Neural progenitor cell (in vitro differentiated cells): ENCODE measurements around the gene PGAP6. TPM values are rescaled to one million over a fixed set of nuclear protein-coding genes. Genes with fewer than 3 reads are reported as not detected.

Experiments used
- DNase-seq: peaks from one replicate; pipeline ENCODE4 v3.0.0-alpha.2; 2016; ENCODE audit warnings: low spot score
- H2AFZ ChIP-seq: fragments of 200-600 bp; sonication (generic); replicated peaks from 2 replicates; pipeline ENCODE4 v1.6.1; 2016; ENCODE audit warnings: antibody characterized with exemption
- H3F3A ChIP-seq: fragments of 200-600 bp; sonication (generic); 2 replicates; pipeline ENCODE4 v1.6.1; 2016; ENCODE audit warnings: antibody characterized with exemption, low read depth
- H3K27ac ChIP-seq: fragments of 200-600 bp; sonication (generic); 2 replicates; pipeline ENCODE4 v1.5.1; 2016; ENCODE audit warnings: mild to moderate bottlenecking
- H3K27me3 ChIP-seq: fragments of 200-600 bp; sonication (generic); 2 replicates; pipeline ENCODE4 v1.6.1; 2016; ENCODE audit warnings: mild to moderate bottlenecking, moderate library complexity
- H3K36me3 ChIP-seq: fragments of 200-600 bp; sonication (generic); 2 replicates; pipeline ENCODE4 v1.5.1; 2016
- H3K4me1 ChIP-seq: fragments of 200-600 bp; sonication (generic); 2 replicates; pipeline ENCODE4 v1.6.1; 2016; ENCODE audit warnings: mixed run types
- H3K4me2 ChIP-seq: fragments of 200-600 bp; sonication (generic); 2 replicates; pipeline ENCODE4 v1.6.1; 2016
- H3K4me3 ChIP-seq: fragments of 200-600 bp; sonication (generic); 2 replicates; pipeline ENCODE4 v1.5.1; 2016
- H3K79me2 ChIP-seq: fragments of 200-600 bp; sonication (generic); 2 replicates; pipeline ENCODE4 v1.6.1; 2016; ENCODE audit warnings: low read depth
- H3K9ac ChIP-seq: fragments of 200-600 bp; sonication (generic); 2 replicates; pipeline ENCODE4 v1.6.1; 2016
- H3K9me3 ChIP-seq: fragments of 200-600 bp; sonication (generic); 2 replicates; pipeline ENCODE4 v1.5.1; 2016; ENCODE audit warnings: low read depth
- H4K20me1 ChIP-seq: fragments of 200-600 bp; sonication (generic); 2 replicates; pipeline ENCODE4 v1.6.1; 2016; ENCODE audit warnings: low read depth
- H3K27ac Mint-ChIP-seq: 3 replicates; pipeline ENCODE4 v1.8.0; 2021; ENCODE audit warnings: mixed read lengths
- H3K27me3 Mint-ChIP-seq: 2 replicates; pipeline ENCODE4 v1.8.0; 2022; ENCODE audit warnings: low read depth, mild to moderate bottlenecking, inconsistent platforms, moderate library complexity, mixed read lengths; ENCODE audit not compliant: insufficient read depth
- H3K36me3 Mint-ChIP-seq: 3 replicates; pipeline ENCODE4 v1.8.0; 2021; ENCODE audit warnings: mixed read lengths
- H3K4me1 Mint-ChIP-seq: 3 replicates; pipeline ENCODE4 v1.8.0; 2021; ENCODE audit warnings: mixed read lengths
- H3K4me3 Mint-ChIP-seq: 3 replicates; pipeline ENCODE4 v1.8.0; 2021; ENCODE audit warnings: mild to moderate bottlenecking, moderate library complexity, mixed read lengths
- H3K9me3 Mint-ChIP-seq: 3 replicates; pipeline ENCODE4 v1.8.0; 2020; ENCODE audit warnings: mixed read lengths
- CTCF ChIP-seq: fragments of 200-600 bp; sonication (generic); IDR thresholded peaks from 2 replicates; pipeline ENCODE4 v1.5.1; 2017; ENCODE audit warnings: antibody characterized with exemption, mild to moderate bottlenecking
- EZH2 ChIP-seq: fragments of 200-600 bp; sonication (generic); IDR thresholded peaks from 2 replicates; pipeline ENCODE4 v1.6.1; 2017; ENCODE audit warnings: antibody characterized with exemption, mild to moderate bottlenecking, moderate library complexity
- EZH2phosphoT487 ChIP-seq: fragments of 200-600 bp; sonication (generic); IDR thresholded peaks from 2 replicates; pipeline ENCODE4 v1.6.1; 2017; ENCODE audit warnings: antibody characterized with exemption
- total RNA-seq: library from RNA; depleted of rRNA; stranded (reverse); fragments of >200 nt; gene quantifications from 2 replicates; pipeline ENCODE4 v1.2.3, GENCODE V29; 2015; ENCODE audit warnings: low replicate concordance

The PGAP6 gene
- total RNA-seq, 1 donor from 2014 or later = 16.7 TPM

GRCh38 chr16:426906-427249, 45.1 kb upstream of the PGAP6 start:
- H3K36me3 Mint-ChIP-seq = peaks cover 19% of the 10 kb centered on the region
- peaks cover 3% of the 10 kb centered on the region for H3K9me3 Mint-ChIP-seq
- H3K4me1 Mint-ChIP-seq = peaks cover 36% of the 10 kb centered on the region
- H3K4me3 ChIP-seq = peak overlapping the region; percentile 99
- H3K4me3 Mint-ChIP-seq = peak overlapping the region; percentile 95
- no peak for DNase-seq
- H3K27ac ChIP-seq = no peak overlapping the region
- H3K9me3 ChIP-seq = no peaks in the 10 kb centered on the region
- H3K27me3 Mint-ChIP-seq = peaks cover 14% of the 10 kb centered on the region
- H3K36me3 ChIP-seq = no peaks in the 10 kb centered on the region
- peaks cover 39% of the 10 kb centered on the region for H3K27me3 ChIP-seq
- H3K4me2 ChIP-seq = peak overlapping the region; percentile 96
- H3K4me1 ChIP-seq = peaks cover 17% of the 10 kb centered on the region
- H4K20me1 ChIP-seq = peaks cover 55% of the 10 kb centered on the region
- H3K79me2 ChIP-seq = peaks cover 54% of the 10 kb centered on the region
- peak overlapping the region; percentile 92 for H3K27ac Mint-ChIP-seq
- no peak for TF ChIP-seq EZH2phosphoT487
- no peak for TF ChIP-seq EZH2
- TF ChIP-seq CTCF = no peak
- no peak overlapping the region for H2AFZ ChIP-seq
- H3F3A ChIP-seq = no peaks in the 10 kb centered on the region
- peak overlapping the region; percentile 55 for H3K9ac ChIP-seq

DNA sequence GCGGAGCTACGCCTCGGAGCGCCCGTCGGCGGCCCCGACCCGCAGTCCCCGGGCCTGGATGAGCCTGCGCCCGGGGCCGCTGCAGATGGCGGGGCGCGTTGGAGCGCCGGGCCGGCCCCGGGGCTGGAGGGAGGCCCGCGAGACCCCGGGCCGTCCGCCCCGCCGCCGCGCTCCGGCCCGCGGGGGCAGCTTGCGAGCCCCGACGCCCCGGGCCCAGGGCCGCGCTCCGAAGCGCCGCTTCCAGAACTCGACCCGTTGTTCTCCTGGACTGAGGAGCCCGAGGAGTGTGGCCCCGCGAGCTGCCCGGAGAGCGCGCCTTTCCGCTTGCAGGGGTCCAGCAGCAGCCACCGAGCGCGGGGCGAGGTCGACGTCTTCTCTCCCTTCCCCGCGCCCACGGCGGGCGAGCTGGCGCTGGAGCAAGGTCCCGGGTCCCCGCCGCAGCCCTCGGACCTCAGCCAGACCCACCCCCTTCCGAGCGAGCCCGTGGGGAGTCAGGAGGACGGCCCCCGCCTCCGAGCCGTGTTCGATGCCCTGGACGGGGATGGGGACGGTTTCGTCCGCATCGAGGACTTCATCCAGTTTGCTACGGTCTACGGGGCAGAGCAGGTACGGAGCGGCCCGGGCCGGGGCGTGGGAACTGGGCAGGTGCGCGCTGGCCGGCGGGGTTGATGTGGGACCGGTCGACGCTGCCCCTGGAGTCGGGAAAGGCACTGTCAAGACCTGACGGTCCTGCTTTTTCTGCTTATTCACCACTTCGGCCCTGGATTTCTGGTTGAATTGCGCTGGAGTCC, 44.5 kb upstream of the PGAP6 start:
- H3K4me3 Mint-ChIP-seq = peak overlapping the region; percentile 95
- TF ChIP-seq EZH2 (peak; percentile 37), CTCF (no peak)
- peaks cover 14% of the 10 kb centered on the region for H3K27me3 Mint-ChIP-seq
- no peaks in the 10 kb centered on the region for H3K9me3 ChIP-seq
- H3K36me3 Mint-ChIP-seq = peaks cover 19% of the 10 kb centered on the region
- H3K9ac ChIP-seq = peak overlapping the region; percentile 55
- H2AFZ ChIP-seq = peak overlapping the region; percentile 72
- H3K27ac ChIP-seq = no peak overlapping the region
- H3K36me3 ChIP-seq = no peaks in the 10 kb centered on the region
- no peak overlapping the region for H3K27ac Mint-ChIP-seq
- H3K79me2 ChIP-seq = peaks cover 52% of the 10 kb centered on the region
- H4K20me1 ChIP-seq = peaks cover 52% of the 10 kb centered on the region
- peaks cover 17% of the 10 kb centered on the region for H3K4me1 ChIP-seq
- H3K27me3 ChIP-seq = peaks cover 39% of the 10 kb centered on the region
- DNase-seq = peak; percentile 42
- peak overlapping the region; percentile 96 for H3K4me2 ChIP-seq
- no peaks in the 10 kb centered on the region for H3F3A ChIP-seq
- H3K4me1 Mint-ChIP-seq = peaks cover 36% of the 10 kb centered on the region
- H3K4me3 ChIP-seq = peak overlapping the region; percentile 99
- H3K9me3 Mint-ChIP-seq = peaks cover 3% of the 10 kb centered on the region

GRCh38 chr16:425740-426114, 43.9 kb upstream of the PGAP6 start:
- H3K4me1 ChIP-seq = peaks cover 17% of the 10 kb centered on the region
- no peak overlapping the region for H3K9ac ChIP-seq
- TF ChIP-seq EZH2phosphoT487 (no peak), EZH2 (no peak), CTCF (no peak)
- Mint-ChIP-seq H3K4me3 (peak overlapping the region; percentile 86), H3K36me3 (peaks cover 16% of the 10 kb centered on the region), H3K9me3 (peaks cover 3% of the 10 kb centered on the region), H3K27me3 (peaks cover 18% of the 10 kb centered on the region), H3K4me1 (peaks cover 36% of the 10 kb centered on the region), H3K27ac (no peak overlapping the region)
- H3K4me2 ChIP-seq = peak overlapping the region; percentile 96
- peak; percentile 73 for DNase-seq
- peaks cover 46% of the 10 kb centered on the region for H4K20me1 ChIP-seq
- H3K36me3 ChIP-seq = no peaks in the 10 kb centered on the region
- H3K27ac ChIP-seq = no peak overlapping the region
- H3F3A ChIP-seq = no peaks in the 10 kb centered on the region
- H3K4me3 ChIP-seq = peak overlapping the region; percentile 99
- H3K27me3 ChIP-seq = peaks cover 39% of the 10 kb centered on the region
- peaks cover 46% of the 10 kb centered on the region for H3K79me2 ChIP-seq
- peak overlapping the region; percentile 91 for H2AFZ ChIP-seq
- H3K9me3 ChIP-seq = no peaks in the 10 kb centered on the region
